Astrocyte (in vitro differentiated cells and primary cell): ENCODE data around the gene HPD. TPM values are rescaled to one million over a fixed set of nuclear protein-coding genes. Genes with fewer than 3 reads are reported as not detected.

Experiments used
- DNase-seq: peaks from one replicate; pipeline ENCODE4 v3.0.0-alpha.2; 2010; ENCODE audit warnings: low read depth
- FAIRE-seq: peaks from 2 replicates; lab custom pipeline; 2011; peaks lifted over from hg19 to GRCh38; lab: Jason Lieb, UNC
- H2AFZ ChIP-seq: 2 replicates; pipeline ENCODE4 v1.6.0; 2012; ENCODE audit warnings: low read depth, low read length, inconsistent platforms
- H3K27ac ChIP-seq: 2 replicates; pipeline ENCODE4 v1.5.1; 2011; ENCODE audit warnings: low read depth, low read length, inconsistent platforms
- H3K27me3 ChIP-seq: 2 replicates; pipeline ENCODE4 v1.6.0; 2011; ENCODE audit warnings: low read length, inconsistent platforms; ENCODE audit not compliant: insufficient read depth
- H3K36me3 ChIP-seq: 2 replicates; pipeline ENCODE4 v1.5.1; 2011; ENCODE audit warnings: low read length, inconsistent platforms; ENCODE audit not compliant: insufficient read depth
- H3K4me1 ChIP-seq: 2 replicates; pipeline ENCODE4 v1.5.1; 2011; ENCODE audit warnings: low read length, inconsistent platforms; ENCODE audit not compliant: insufficient read depth
- H3K4me2 ChIP-seq: 2 replicates; pipeline ENCODE4 v1.6.0; 2012; ENCODE audit warnings: low read length, inconsistent platforms
- H3K4me3 ChIP-seq: 2 replicates; pipeline ENCODE4 v1.5.1; 2011; ENCODE audit warnings: low read depth, mild to moderate bottlenecking, low read length, inconsistent platforms; ENCODE audit not compliant: insufficient read depth
- H3K79me2 ChIP-seq: 2 replicates; pipeline ENCODE4 v1.6.0; 2012; ENCODE audit warnings: mild to moderate bottlenecking, low read length, inconsistent platforms; ENCODE audit not compliant: insufficient read depth
- H3K9ac ChIP-seq: 2 replicates; pipeline ENCODE4 v1.6.0; 2012; ENCODE audit warnings: mild to moderate bottlenecking, low read length, inconsistent platforms
- H3K9me3 ChIP-seq: 2 replicates; pipeline ENCODE4 v1.5.1; 2012; ENCODE audit warnings: low read depth, mild to moderate bottlenecking, low read length, inconsistent platforms; ENCODE audit not compliant: insufficient read depth
- H4K20me1 ChIP-seq: 2 replicates; pipeline ENCODE4 v1.6.0; 2012; ENCODE audit warnings: low read length, inconsistent platforms; ENCODE audit not compliant: insufficient read depth
- H3K27ac Mint-ChIP-seq: one replicate; pipeline ENCODE4 v1.8.0; 2021; ENCODE audit warnings: mild to moderate bottlenecking, mixed read lengths; ENCODE audit not compliant: unreplicated experiment
- H3K27me3 Mint-ChIP-seq: one replicate; pipeline ENCODE4 v1.8.0; 2021; ENCODE audit warnings: low read depth, mixed read lengths; ENCODE audit not compliant: unreplicated experiment
- H3K36me3 Mint-ChIP-seq: one replicate; pipeline ENCODE4 v1.8.0; 2021; ENCODE audit warnings: low read depth, mixed read lengths; ENCODE audit not compliant: unreplicated experiment
- H3K4me1 Mint-ChIP-seq: one replicate; pipeline ENCODE4 v1.8.0; 2021; ENCODE audit warnings: low read depth, mixed read lengths; ENCODE audit not compliant: unreplicated experiment
- H3K4me3 Mint-ChIP-seq: one replicate; pipeline ENCODE4 v1.8.0; 2021; ENCODE audit warnings: mild to moderate bottlenecking, moderate library complexity, mixed read lengths; ENCODE audit not compliant: unreplicated experiment
- H3K9me3 Mint-ChIP-seq: one replicate; pipeline ENCODE4 v1.8.0; 2021; ENCODE audit warnings: mild to moderate bottlenecking, mixed read lengths; ENCODE audit not compliant: unreplicated experiment
- CTCF ChIP-seq: IDR thresholded peaks from 2 replicates; pipeline ENCODE4 v1.5.1; 2011; ENCODE audit warnings: low read depth, mild to moderate bottlenecking, inconsistent platforms, low read length, moderate library complexity; ENCODE audit not compliant: insufficient read depth
- EZH2 ChIP-seq: IDR thresholded peaks from 2 replicates; pipeline ENCODE4 v1.6.1; 2012; ENCODE audit warnings: mild to moderate bottlenecking, low read length, inconsistent platforms; ENCODE audit not compliant: insufficient read depth
- total RNA-seq: library from RNA; stranded (reverse); gene quantifications from 2 replicates; pipeline ENCODE4 v1.2.1, GENCODE V29; 2021

HPD gene
- total RNA-seq, 1 donor from 2014 or later, result not detected

GRCh38 chr12:121814429-121815119, 44.1 kb downstream of the HPD start:
- Mint-ChIP-seq H3K4me1 (peaks cover 4% of the 10 kb centered on the region), H3K27me3 (no peaks in the 10 kb centered on the region), H3K27ac (no peak overlapping the region), H3K9me3 (no peaks in the 10 kb centered on the region), H3K36me3 (peaks cover 12% of the 10 kb centered on the region), H3K4me3 (no peak overlapping the region)
- H4K20me1 ChIP-seq, result peaks cover 71% of the 10 kb centered on the region
- no peak for DNase-seq
- no peak overlapping the region for H3K9ac ChIP-seq
- no peak for FAIRE-seq
- H3K4me2 ChIP-seq, result no peak overlapping the region
- H2AFZ ChIP-seq, result no peak overlapping the region
- peaks cover 22% of the 10 kb centered on the region for H3K36me3 ChIP-seq
- no peak overlapping the region for H3K4me3 ChIP-seq
- H3K27ac ChIP-seq, result no peak overlapping the region
- H3K79me2 ChIP-seq, result peaks cover 70% of the 10 kb centered on the region
- H3K27me3 ChIP-seq, result no peaks in the 10 kb centered on the region
- H3K4me1 ChIP-seq, result peaks cover 23% of the 10 kb centered on the region
- TF ChIP-seq CTCF (no peak), EZH2 (no peak)
- H3K9me3 ChIP-seq, result no peaks in the 10 kb centered on the region

- Histone ChIP-seq H3K36me3 (peaks cover 28% of the 10 kb centered on the region), H3K4me2 (no peak overlapping the region), H3K79me2 (peaks cover 77% of the 10 kb centered on the region), H3K4me1 (peaks cover 23% of the 10 kb centered on the region), H4K20me1 (peaks cover 77% of the 10 kb centered on the region), H3K4me3 (no peak overlapping the region), H3K9ac (no peak overlapping the region), H3K9me3 (no peaks in the 10 kb centered on the region), H3K27me3 (no peaks in the 10 kb centered on the region), H2AFZ (no peak overlapping the region), H3K27ac (no peak overlapping the region)
- peaks cover 4% of the 10 kb centered on the region for H3K4me1 Mint-ChIP-seq
- no peak for DNase-seq
- H3K27me3 Mint-ChIP-seq, result no peaks in the 10 kb centered on the region
- H3K9me3 Mint-ChIP-seq, result no peaks in the 10 kb centered on the region
- H3K36me3 Mint-ChIP-seq, result peaks cover 14% of the 10 kb centered on the region
- TF ChIP-seq EZH2, result no peak
- TF ChIP-seq CTCF, result no peak
- H3K27ac Mint-ChIP-seq, result no peak overlapping the region
- no peak overlapping the region for H3K4me3 Mint-ChIP-seq
- FAIRE-seq, result no peak
Measured at GRCh38 chr12:121813951-121814350, 44.7 kb downstream of the HPD start.
